Suppressor macrophage (primary cell): ENCODE data around the gene PFKP.
"Not testable (repeated sequence)": the region's sequence is repeated elsewhere in the genome, so short reads cannot be mapped to it uniquely, and the experiment has no call there.

Experiments used
- DNase-seq, 4 experiments: peaks; one replicate each; pipeline ENCODE4 v3.0.0-alpha.2; 2020 to 2022

PFKP gene

GRCh38 chr10:3099291-3100092 lies 32.1 kb downstream of the PFKP start:
- DNase-seq, result peak; percentile 9 to 56 (median 35)

GRCh38 chr10:3100093-3100792 lies 32.9 kb downstream of the PFKP start:
- no peak for DNase-seq

GRCh38 chr10:3100856-3101640 lies 33.7 kb downstream of the PFKP start:
- no peak for DNase-seq

GRCh38 chr10:3102720-3103427 lies 35.5 kb downstream of the PFKP start:
- no peak for DNase-seq

- DNase-seq, result no peak
Observed at GRCh38 chr10:3103646-3104045, 36.3 kb downstream of the PFKP start.

GRCh38 chr10:3104251-3104918 lies 37.0 kb downstream of the PFKP start:
- no peak for DNase-seq

- DNase-seq, result no peak
Observed at GRCh38 chr10:3105166-3105565, 37.8 kb downstream of the PFKP start.

GRCh38 chr10:3105905-3106304 lies 38.6 kb downstream of the PFKP start:
- no peak for DNase-seq

- DNase-seq, result not testable (repeated sequence)
Observed at GRCh38 chr10:3106328-3106727, 39.0 kb downstream of the PFKP start.

GRCh38 chr10:3106928-3107425 lies 39.6 kb downstream of the PFKP start:
- DNase-seq, result no peak

GRCh38 chr10:3107426-3107961 lies 40.1 kb downstream of the PFKP start:
- DNase-seq, result no peak

- no peak for DNase-seq
Observed at GRCh38 chr10:3108033-3108432, 40.7 kb downstream of the PFKP start.

GRCh38 chr10:3108575-3109105 lies 41.3 kb downstream of the PFKP start:
- no peak for DNase-seq

- DNase-seq, result no peak
Observed at GRCh38 chr10:3109196-3109595, 41.8 kb downstream of the PFKP start.

- no peak for DNase-seq
Observed at GRCh38 chr10:3109633-3110032, 42.3 kb downstream of the PFKP start.

- DNase-seq, result no peak
Observed at GRCh38 chr10:3110782-3111620, 43.7 kb downstream of the PFKP start.

GRCh38 chr10:3111621-3112163 lies 44.3 kb downstream of the PFKP start:
- DNase-seq, result no peak

- DNase-seq, result no peak
Observed at GRCh38 chr10:3113343-3113720, 46.0 kb downstream of the PFKP start.

GRCh38 chr10:3115685-3116084 lies 48.3 kb downstream of the PFKP start:
- DNase-seq, result no peak

GRCh38 chr10:3116508-3117100 lies 49.3 kb downstream of the PFKP start:
- no peak for DNase-seq
